Pulmonary artery endothelial cell (primary cell): ENCODE data around the gene CYP20A1. TPM values are rescaled to one million over a fixed set of nuclear protein-coding genes. Genes with fewer than 3 reads are reported as not detected.

Experiments
- total RNA-seq: library from RNA; depleted of rRNA; stranded (reverse); fragments of >200 nt; gene quantifications from 2 replicates; pipeline ENCODE4 v1.2.3, GENCODE V29; 2014

CYP20A1 gene
- total RNA-seq, 1 donor from 2014 or later: 24.8 TPM

Other genes with a start within 250 kb of the CYP20A1 start
- 13.8 and 24.5 TPM in 2 replicates for gene NBEAL1, start 224.1 kb upstream of the CYP20A1 start, total RNA-seq
- gene ABI2, start 89.4 kb downstream of the CYP20A1 start, total RNA-seq: 30.3 and 42.2 TPM in 2 replicates